Stomach (tissue), 4 donors: Measurements from ENCODE around the gene NYNRIN.

Source experiments
- CTCF ChIP-seq, 7 experiments: fragments of 450-650 bp in 4 of 7; fragments of 200-600 bp in 3 of 7; sonication (generic) in 3 of 7; IDR thresholded peaks; one replicate each; pipeline ENCODE4 v1.5.1; 2016 to 2019; ENCODE audit warnings: antibody characterized with exemption in 7 of 7, control low read depth in 2 of 7, mild to moderate bottlenecking in 1 of 7
- POLR2A ChIP-seq, 4 donors: fragments of 450-650 bp; IDR thresholded peaks; one replicate each; pipeline ENCODE4 v1.6.1; 2016; ENCODE audit warnings: antibody characterized with exemption in 4 of 4, control low read depth in 2 of 4, mild to moderate bottlenecking in 1 of 4, moderate library complexity in 1 of 4

- TF ChIP-seq CTCF (IDR thresholded peaks at IDR 0.05) (no peak), POLR2A (IDR thresholded peaks at IDR 0.05) (no peak)
Measured at GRCh38 chr14:24377657-24378056, 21.1 kb upstream of the NYNRIN start.
